ENCODE data around the gene ACOT13. TPM values are rescaled to one million over a fixed set of nuclear protein-coding genes. Genes with fewer than 3 reads are reported as not detected.
"Not testable (repeated sequence)": the region's sequence is repeated elsewhere in the genome, so short reads cannot be mapped to it uniquely, and the experiment has no call there.

ACOT13 gene
- total RNA-seq, 1 donor from 2014 or later = 11.1 TPM

GRCh38 chr6:24702720-24703282 lies 35.9 kb downstream of the ACOT13 start:
- no peaks in the 10 kb centered on the region for H3K27me3 ChIP-seq (ENCODE audit: control insufficient read depth, insufficient read depth, low read length)
- H3K36me3 ChIP-seq (ENCODE audit: control insufficient read depth, insufficient read depth, low read length) = peaks cover 7% of the 10 kb centered on the region
- no peak for DNase-seq (ENCODE audit: low read depth)
- no peak for FAIRE-seq
- TF ChIP-seq, protein P1, sequence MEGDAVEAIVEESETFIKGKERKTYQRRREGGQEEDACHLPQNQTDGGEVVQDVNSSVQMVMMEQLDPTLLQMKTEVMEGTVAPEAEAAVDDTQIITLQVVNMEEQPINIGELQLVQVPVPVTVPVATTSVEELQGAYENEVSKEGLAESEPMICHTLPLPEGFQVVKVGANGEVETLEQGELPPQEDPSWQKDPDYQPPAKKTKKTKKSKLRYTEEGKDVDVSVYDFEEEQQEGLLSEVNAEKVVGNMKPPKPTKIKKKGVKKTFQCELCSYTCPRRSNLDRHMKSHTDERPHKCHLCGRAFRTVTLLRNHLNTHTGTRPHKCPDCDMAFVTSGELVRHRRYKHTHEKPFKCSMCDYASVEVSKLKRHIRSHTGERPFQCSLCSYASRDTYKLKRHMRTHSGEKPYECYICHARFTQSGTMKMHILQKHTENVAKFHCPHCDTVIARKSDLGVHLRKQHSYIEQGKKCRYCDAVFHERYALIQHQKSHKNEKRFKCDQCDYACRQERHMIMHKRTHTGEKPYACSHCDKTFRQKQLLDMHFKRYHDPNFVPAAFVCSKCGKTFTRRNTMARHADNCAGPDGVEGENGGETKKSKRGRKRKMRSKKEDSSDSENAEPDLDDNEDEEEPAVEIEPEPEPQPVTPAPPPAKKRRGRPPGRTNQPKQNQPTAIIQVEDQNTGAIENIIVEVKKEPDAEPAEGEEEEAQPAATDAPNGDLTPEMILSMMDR (IDR thresholded peaks at IDR 0.05; ENCODE audit: insufficient read depth, low read length, severe bottlenecking) = no peak
- H3K4me3 ChIP-seq (ENCODE audit: low read depth, low read length) = no peak overlapping the region

DNA sequence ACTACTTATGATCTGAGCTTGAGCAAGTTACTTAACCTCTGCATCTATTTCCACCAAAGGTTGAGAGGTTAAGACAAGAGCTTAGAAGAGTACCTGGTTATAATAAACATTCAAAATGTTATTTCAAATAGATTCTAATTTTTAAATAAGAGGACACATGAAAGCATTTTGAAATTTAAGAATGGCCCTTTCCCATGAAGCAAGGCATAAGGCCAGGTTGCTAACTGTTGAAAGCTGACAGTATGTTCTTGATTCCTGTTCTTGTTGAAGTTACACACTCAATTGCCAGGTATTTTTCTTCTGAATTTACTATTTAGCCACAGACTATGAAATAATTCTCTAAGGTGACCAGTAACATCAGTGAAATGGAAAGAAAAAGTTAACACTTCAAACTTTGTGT lies 37.6 kb downstream of the ACOT13 start:
- FAIRE-seq = no peak
- H3K36me3 ChIP-seq (ENCODE audit: control insufficient read depth, insufficient read depth, low read length) = peaks cover 10% of the 10 kb centered on the region
- H3K4me3 ChIP-seq (ENCODE audit: low read depth, low read length) = no peak overlapping the region
- TF ChIP-seq, protein P1 (IDR thresholded peaks at IDR 0.05; ENCODE audit: insufficient read depth, low read length, severe bottlenecking) = no peak
- no peaks in the 10 kb centered on the region for H3K27me3 ChIP-seq (ENCODE audit: control insufficient read depth, insufficient read depth, low read length)
- DNase-seq (ENCODE audit: low read depth) = no peak

DNA sequence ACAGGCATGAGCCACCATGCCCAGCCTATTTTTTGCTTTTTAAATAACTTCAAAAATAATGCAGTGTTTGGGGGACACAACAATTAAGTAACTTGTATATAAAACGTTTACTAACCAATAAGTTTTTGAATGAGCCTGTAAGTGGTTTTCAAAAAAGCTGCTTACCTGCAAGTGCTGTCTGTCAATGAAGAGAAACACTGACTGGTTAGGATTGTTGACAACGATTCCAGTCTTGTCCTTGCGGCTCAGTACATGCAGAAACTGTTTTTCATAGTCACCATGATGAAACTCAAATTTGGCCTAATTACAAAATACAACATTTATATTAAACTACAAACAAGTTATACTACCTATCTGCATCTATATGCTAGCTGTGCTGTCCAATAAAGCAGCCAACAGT lies 41.7 kb downstream of the ACOT13 start:
- DNase-seq (ENCODE audit: low read depth) (no peak), FAIRE-seq (no peak)
- TF ChIP-seq, protein P1 (IDR thresholded peaks at IDR 0.05; ENCODE audit: insufficient read depth, low read length, severe bottlenecking) = no peak
- H3K36me3 ChIP-seq (ENCODE audit: control insufficient read depth, insufficient read depth, low read length) = peaks cover 16% of the 10 kb centered on the region
- H3K4me3 ChIP-seq (ENCODE audit: low read depth, low read length) = no peak overlapping the region
- H3K27me3 ChIP-seq (ENCODE audit: control insufficient read depth, insufficient read depth, low read length) = no peaks in the 10 kb centered on the region

- TF ChIP-seq, protein P1 (IDR thresholded peaks at IDR 0.05; ENCODE audit: insufficient read depth, low read length, severe bottlenecking) = no peak
- FAIRE-seq = no peak
- peaks cover 16% of the 10 kb centered on the region for H3K36me3 ChIP-seq (ENCODE audit: control insufficient read depth, insufficient read depth, low read length)
Observed at GRCh38 chr6:24709014-24709711, 42.3 kb downstream of the ACOT13 start.

GRCh38 chr6:24710519-24711303 lies 43.8 kb downstream of the ACOT13 start:
- DNase-seq (ENCODE audit: low read depth) (no peak), FAIRE-seq (no peak)
- H3K27me3 ChIP-seq (ENCODE audit: control insufficient read depth, insufficient read depth, low read length) = no peaks in the 10 kb centered on the region
- peaks cover 17% of the 10 kb centered on the region for H3K36me3 ChIP-seq (ENCODE audit: control insufficient read depth, insufficient read depth, low read length)
- no peak overlapping the region for H3K4me3 ChIP-seq (ENCODE audit: low read depth, low read length)
- TF ChIP-seq, protein P1 (IDR thresholded peaks at IDR 0.05; ENCODE audit: insufficient read depth, low read length, severe bottlenecking) = no peak

More at GRCh38 chr6:24709014-24709711, 42.3 kb downstream of the ACOT13 start:
- Histone ChIP-seq H3K27me3 (ENCODE audit: control insufficient read depth, insufficient read depth, low read length) (no peaks in the 10 kb centered on the region), H3K4me3 (ENCODE audit: low read depth, low read length) (no peak overlapping the region)
- no peak for DNase-seq (ENCODE audit: low read depth)

DNA sequence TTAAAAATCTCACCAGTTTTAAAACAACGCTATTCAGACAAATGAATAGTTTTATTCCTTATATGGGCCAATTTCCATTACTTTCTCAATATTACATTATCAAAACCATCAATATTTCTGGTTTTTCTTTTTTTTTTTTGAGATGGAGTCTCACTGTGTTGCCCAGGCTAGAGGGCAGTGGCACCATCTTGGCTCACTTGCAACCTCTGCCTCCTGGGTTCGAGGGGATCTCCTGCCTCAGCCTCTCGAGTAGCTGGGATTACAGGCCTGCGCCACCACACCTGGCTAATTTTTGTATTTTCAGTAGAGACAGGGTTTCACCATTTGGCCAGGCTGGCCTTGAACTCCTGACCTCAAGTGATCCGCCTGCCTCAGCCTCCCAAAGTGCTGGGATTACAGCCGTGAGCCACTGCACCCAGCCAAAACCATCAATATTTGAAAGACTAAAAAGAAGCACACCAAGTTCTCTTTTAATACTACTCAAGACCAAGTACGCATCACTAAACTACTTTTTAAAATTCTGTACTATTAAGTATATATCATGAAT lies 49.8 kb downstream of the ACOT13 start:
- not testable (repeated sequence) for H3K36me3 ChIP-seq (ENCODE audit: control insufficient read depth, insufficient read depth, low read length); H3K27me3 ChIP-seq (ENCODE audit: control insufficient read depth, insufficient read depth, low read length); H3K4me3 ChIP-seq (ENCODE audit: low read depth, low read length); DNase-seq (ENCODE audit: low read depth); FAIRE-seq

Measured in bronchial epithelial cell (primary cell).